Activated CD4-positive, CD25-positive, alpha-beta regulatory T cell treated with anti-CD3 and anti-CD28 coated beads, Interleukin-2, amount 50 U/mL, for 16 hours (primary cell): ENCODE measurements around the gene FGFBP2.

Source experiments
- DNase-seq: peaks from one replicate; pipeline ENCODE4 v3.0.0-alpha.2; 2020; ENCODE audit warnings: low read depth, low spot score

Gene FGFBP2

GRCh38 chr4:15963001-15963451 is at the start of gene FGFBP2:
TSS of gene FGFBP2 (minus strand) at chr4:15963175. CDS start at chr4:15963129, 46 bp downstream.
- DNase-seq, result peak; percentile 4

GRCh38 chr4:16011173-16011572 is 48.2 kb upstream of the FGFBP2 start:
- DNase-seq, result no peak

GRCh38 chr4:16009153-16009552 is 46.2 kb upstream of the FGFBP2 start:
- no peak for DNase-seq

- DNase-seq, result no peak
These were observed 44.6 kb upstream of the FGFBP2 start for GRCh38 chr4:16007471-16008095.

- no peak for DNase-seq
These were observed 43.9 kb upstream of the FGFBP2 start for GRCh38 chr4:16006771-16007446.

- DNase-seq, result no peak
These were observed 42.7 kb upstream of the FGFBP2 start for GRCh38 chr4:16005676-16006075.

- no peak for DNase-seq
These were observed 38.5 kb upstream of the FGFBP2 start for GRCh38 chr4:16001484-16001858.

- DNase-seq, result no peak
These were observed 37.9 kb upstream of the FGFBP2 start for GRCh38 chr4:16000708-16001483.

- DNase-seq, result no peak
These were observed 33.8 kb upstream of the FGFBP2 start for GRCh38 chr4:15996773-15997172.

- no peak for DNase-seq
These were observed 32.9 kb upstream of the FGFBP2 start for GRCh38 chr4:15995826-15996225.

GRCh38 chr4:15992167-15992485 is 29.2 kb upstream of the FGFBP2 start:
- DNase-seq, result no peak

- no peak for DNase-seq
These were observed 27.8 kb upstream of the FGFBP2 start for GRCh38 chr4:15990570-15991285.

- no peak for DNase-seq
These were observed 26.4 kb upstream of the FGFBP2 start for GRCh38 chr4:15989424-15989823.

- no peak for DNase-seq
These were observed 25.2 kb upstream of the FGFBP2 start for GRCh38 chr4:15988222-15988621.

GRCh38 chr4:15986907-15987306 is 23.9 kb upstream of the FGFBP2 start:
- no peak for DNase-seq

- DNase-seq, result no peak
These were observed 20.6 kb upstream of the FGFBP2 start for GRCh38 chr4:15983610-15984009.

- DNase-seq, result no peak
These were observed 20.0 kb upstream of the FGFBP2 start for GRCh38 chr4:15982842-15983524.

GRCh38 chr4:15976456-15977447 is 13.8 kb upstream of the FGFBP2 start:
- DNase-seq, result no peak

- no peak for DNase-seq
These were observed 8.3 kb upstream of the FGFBP2 start for GRCh38 chr4:15971068-15971801.
